ENCODE measurements around the gene PRDM5. TPM values are rescaled to one million over a fixed set of nuclear protein-coding genes. Genes with fewer than 3 reads are reported as not detected.

PRDM5 gene
- total and polyA plus RNA-seq, 4 donors: 4.4 to 26.0 (median 9.3) TPM

DNA sequence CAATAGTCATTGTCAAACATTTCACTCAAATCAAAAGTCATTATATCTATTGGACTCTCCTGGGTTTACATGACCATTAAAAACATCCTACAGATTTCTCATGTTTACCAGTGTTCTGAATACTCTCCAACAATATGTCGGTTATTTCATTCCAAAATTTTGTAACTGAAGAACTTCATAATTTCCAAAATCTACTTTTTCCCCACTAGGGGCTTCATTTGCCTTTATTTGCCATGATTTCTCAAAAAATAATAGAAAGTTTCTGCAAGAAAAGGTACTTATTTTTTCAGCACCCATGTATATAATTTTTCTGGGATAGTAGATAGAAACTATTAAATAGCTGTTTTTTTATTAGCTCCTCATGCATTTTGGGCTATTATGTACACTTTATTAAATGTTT lies 49.0 kb downstream of the PRDM5 start:
- Histone ChIP-seq H3K4me1 (ENCODE audit: control insufficient read depth in 1 of 2, insufficient read depth in 2 of 2, low read length in 2 of 2) (no peaks in the 10 kb centered on the region), H3K9me3 (ENCODE audit: control insufficient read depth, low read length) (no peaks in the 10 kb centered on the region), H3K27ac (ENCODE audit: low read depth in 1 of 2, low read length in 2 of 2) (no peak overlapping the region), H3K4me3 (ENCODE audit: low read length in 2 of 2) (no peak overlapping the region), H3K36me3 (ENCODE audit: control insufficient read depth in 1 of 2, insufficient read depth in 2 of 2, low read length in 1 of 2) (no peaks in the 10 kb centered on the region), H3K27me3 (ENCODE audit: control insufficient read depth in 1 of 2, insufficient read depth in 2 of 2, low read length in 1 of 2) (no peaks in the 10 kb centered on the region)
- no peak for ATAC-seq (ENCODE audit: low FRiP score)
- no peak for DNase-seq
- intact Hi-C loops (cut with DNase I): no loop called here
- whole genome bisulfite sequencing, 2 donors: 90% methylated on average over 1 of the region's 1 CpG

DNA sequence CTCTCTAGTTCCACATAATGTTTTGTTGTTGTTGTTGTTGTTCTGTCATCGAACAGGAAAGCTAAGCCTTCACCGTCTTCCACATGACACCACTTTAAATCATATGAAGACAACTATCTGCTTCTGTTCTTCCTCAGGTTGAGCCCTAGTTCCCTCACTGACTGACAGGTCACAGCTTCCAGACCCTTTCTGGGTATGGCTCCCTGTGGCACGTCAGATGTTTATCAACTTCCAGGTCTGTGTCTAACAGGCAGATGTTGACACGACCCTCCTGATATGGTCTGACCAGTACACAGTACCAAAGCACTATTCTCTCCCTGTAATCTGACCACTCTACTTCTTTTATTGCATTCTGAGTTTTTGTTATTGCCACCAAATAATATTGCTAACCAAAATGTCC lies 51.4 kb downstream of the PRDM5 start:
- WGBS, 2 donors: 82 to 86% methylated on average over 4 of the region's 4 CpGs
- no peak for DNase-seq

DNA sequence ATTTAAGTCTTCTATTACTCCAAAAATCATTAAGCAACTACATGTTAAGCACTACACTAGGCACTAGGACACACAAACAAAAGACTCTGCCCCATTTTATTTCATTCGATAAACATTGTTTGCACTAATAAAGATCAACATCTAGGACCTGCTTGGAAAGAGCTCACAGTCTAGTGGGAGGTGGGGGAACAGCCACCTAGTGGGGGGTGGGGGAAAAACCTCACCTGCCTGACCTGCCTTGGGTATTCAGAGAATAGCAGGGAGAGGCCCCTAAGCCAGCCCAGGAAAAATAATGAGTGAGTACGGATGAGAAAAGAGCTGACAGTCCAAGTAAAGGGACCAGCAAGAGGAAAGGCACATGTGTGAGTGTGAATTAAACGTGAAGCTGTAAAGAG lies 52.2 kb downstream of the PRDM5 start:
- intact Hi-C loops (cut with DNase I): no loop called here
- H3K9me3 ChIP-seq (ENCODE audit: control insufficient read depth, low read length): peaks cover 1% of the 10 kb centered on the region
- WGBS, 2 donors: 83 to 89% methylated on average over 3 of the region's 3 CpGs
- no peaks in the 10 kb centered on the region for H3K4me1 ChIP-seq (ENCODE audit: control insufficient read depth in 1 of 2, insufficient read depth in 2 of 2, low read length in 2 of 2)
- no peak overlapping the region for H3K27ac ChIP-seq (ENCODE audit: low read depth in 1 of 2, low read length in 2 of 2)
- no peaks in the 10 kb centered on the region for H3K27me3 ChIP-seq (ENCODE audit: control insufficient read depth in 1 of 2, insufficient read depth in 2 of 2, low read length in 1 of 2)
- no peak for DNase-seq
- no peak for ATAC-seq (ENCODE audit: low FRiP score)
- no peak overlapping the region for H3K4me3 ChIP-seq (ENCODE audit: low read length in 2 of 2)
- no peaks in the 10 kb centered on the region for H3K36me3 ChIP-seq (ENCODE audit: control insufficient read depth in 1 of 2, insufficient read depth in 2 of 2, low read length in 1 of 2)

More for the DNA sequence above, 51.4 kb downstream of the PRDM5 start:
- no peak overlapping the region for H3K4me3 ChIP-seq (ENCODE audit: low read length in 2 of 2)
- H3K27ac ChIP-seq (ENCODE audit: low read depth in 1 of 2, low read length in 2 of 2): no peak overlapping the region
- H3K27me3 ChIP-seq (ENCODE audit: control insufficient read depth in 1 of 2, insufficient read depth in 2 of 2, low read length in 1 of 2): no peaks in the 10 kb centered on the region
- H3K9me3 ChIP-seq (ENCODE audit: control insufficient read depth, low read length): no peaks in the 10 kb centered on the region
- intact Hi-C loops (cut with DNase I): no loop called here
- no peaks in the 10 kb centered on the region for H3K4me1 ChIP-seq (ENCODE audit: control insufficient read depth in 1 of 2, insufficient read depth in 2 of 2, low read length in 2 of 2)
- no peaks in the 10 kb centered on the region for H3K36me3 ChIP-seq (ENCODE audit: control insufficient read depth in 1 of 2, insufficient read depth in 2 of 2, low read length in 1 of 2)
- ATAC-seq (ENCODE audit: low FRiP score): no peak

DNA sequence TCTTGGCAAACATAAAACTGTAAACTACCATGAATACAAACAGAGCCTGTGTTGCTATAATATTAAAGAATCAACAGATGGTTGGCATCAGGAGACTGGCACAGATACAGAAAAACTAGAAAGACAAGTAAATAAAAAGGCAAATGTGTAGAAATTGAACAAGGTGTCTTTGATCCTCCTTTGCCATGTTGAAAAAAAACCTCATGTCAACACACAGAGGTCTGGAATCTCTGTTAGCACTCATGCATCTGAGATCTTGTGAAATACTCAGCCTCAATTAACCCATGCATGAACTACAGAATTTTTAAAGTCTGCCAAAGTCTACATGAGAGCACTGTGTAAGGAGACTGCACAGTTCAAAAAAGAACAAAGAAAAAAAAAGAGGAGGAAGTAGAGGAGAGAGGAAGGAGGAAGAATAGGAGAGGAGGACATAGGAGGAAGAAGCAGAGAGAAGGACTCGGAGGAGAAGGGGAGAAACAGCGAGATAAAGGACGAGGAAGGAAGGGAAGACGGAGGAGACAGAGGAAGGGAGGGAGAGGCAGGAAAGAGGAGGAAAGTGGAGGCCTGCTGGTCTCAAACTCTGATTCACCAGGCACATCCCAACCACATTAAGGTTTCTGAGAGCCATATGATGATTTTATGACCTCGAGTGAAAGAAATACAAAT lies 52.8 kb downstream of the PRDM5 start:
- Histone ChIP-seq H3K27ac (ENCODE audit: low read depth in 1 of 2, low read length in 2 of 2) (no peak overlapping the region), H3K27me3 (ENCODE audit: control insufficient read depth in 1 of 2, insufficient read depth in 2 of 2, low read length in 1 of 2) (no peaks in the 10 kb centered on the region), H3K9me3 (ENCODE audit: control insufficient read depth, low read length) (peaks cover 1% of the 10 kb centered on the region), H3K36me3 (ENCODE audit: control insufficient read depth in 1 of 2, insufficient read depth in 2 of 2, low read length in 1 of 2) (no peaks in the 10 kb centered on the region), H3K4me1 (ENCODE audit: control insufficient read depth in 1 of 2, insufficient read depth in 2 of 2, low read length in 2 of 2) (no peaks in the 10 kb centered on the region), H3K4me3 (ENCODE audit: low read length in 2 of 2) (no peak overlapping the region)
- ATAC-seq (ENCODE audit: low FRiP score) (no peak), DNase-seq (no peak)
- 92 to 95% methylated on average over 5 of the region's 5 CpGs for WGBS, 2 donors
- intact Hi-C loops (cut with DNase I): no loop called here

DNA sequence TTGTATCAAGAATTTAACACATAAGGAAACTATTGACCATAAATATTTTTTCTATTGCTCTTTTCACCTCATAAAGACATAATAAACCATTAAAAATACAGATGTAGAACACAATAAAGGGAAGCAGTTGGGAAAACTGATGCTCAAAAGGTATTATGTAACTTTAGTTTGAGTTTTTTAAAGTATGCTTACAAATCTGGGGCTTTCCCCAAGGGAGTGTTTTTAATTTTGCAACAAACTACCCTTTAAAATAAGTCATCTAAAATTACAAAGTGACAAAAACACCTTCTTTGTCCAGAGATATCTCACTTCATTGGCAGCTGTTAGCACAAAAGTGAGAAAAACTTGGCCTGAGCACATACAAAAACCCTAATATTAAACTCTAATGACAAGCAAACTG lies 55.0 kb downstream of the PRDM5 start:
- Histone ChIP-seq H3K36me3 (ENCODE audit: control insufficient read depth in 1 of 2, insufficient read depth in 2 of 2, low read length in 1 of 2) (no peaks in the 10 kb centered on the region), H3K4me3 (ENCODE audit: low read length in 2 of 2) (no peak overlapping the region), H3K27ac (ENCODE audit: low read depth in 1 of 2, low read length in 2 of 2) (no peak overlapping the region), H3K9me3 (ENCODE audit: control insufficient read depth, low read length) (peaks cover 1% of the 10 kb centered on the region), H3K4me1 (ENCODE audit: control insufficient read depth in 1 of 2, insufficient read depth in 2 of 2, low read length in 2 of 2) (no peaks in the 10 kb centered on the region), H3K27me3 (ENCODE audit: control insufficient read depth in 1 of 2, insufficient read depth in 2 of 2, low read length in 1 of 2) (no peaks in the 10 kb centered on the region)
- intact Hi-C loops (cut with DNase I): no loop called here
- no peak for DNase-seq
- ATAC-seq (ENCODE audit: low FRiP score): no peak

DNA sequence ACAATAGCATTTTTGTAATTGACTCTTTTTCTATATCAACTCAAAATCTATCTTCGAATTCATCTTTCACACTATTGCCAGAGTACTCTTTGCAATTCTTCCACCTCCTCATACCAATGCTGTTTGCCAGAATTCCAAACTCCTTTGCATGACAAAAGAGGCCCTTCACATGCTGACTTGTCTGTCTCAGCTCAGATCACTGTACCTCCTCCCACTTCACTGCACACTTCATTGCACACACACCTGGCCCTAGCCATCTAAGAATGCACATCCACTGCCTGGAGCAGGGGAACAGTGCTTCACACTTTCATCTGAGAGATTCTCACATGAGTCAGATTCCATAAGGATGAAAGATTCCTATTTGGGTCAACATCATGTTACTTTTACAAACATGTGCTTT lies 56.5 kb downstream of the PRDM5 start:
- no peaks in the 10 kb centered on the region for H3K27me3 ChIP-seq (ENCODE audit: control insufficient read depth in 1 of 2, insufficient read depth in 2 of 2, low read length in 1 of 2)
- H3K4me3 ChIP-seq (ENCODE audit: low read length in 2 of 2): no peak overlapping the region
- ATAC-seq (ENCODE audit: low FRiP score) (no peak), DNase-seq (no peak)
- H3K27ac ChIP-seq (ENCODE audit: low read depth in 1 of 2, low read length in 2 of 2): no peak overlapping the region
- 96 to 97% methylated on average over 1 of the region's 1 CpG for WGBS, 2 donors
- H3K4me1 ChIP-seq (ENCODE audit: control insufficient read depth in 1 of 2, insufficient read depth in 2 of 2, low read length in 2 of 2): no peaks in the 10 kb centered on the region
- no peaks in the 10 kb centered on the region for H3K36me3 ChIP-seq (ENCODE audit: control insufficient read depth in 1 of 2, insufficient read depth in 2 of 2, low read length in 1 of 2)
- intact Hi-C loops (cut with DNase I): no loop called here
- peaks cover 1% of the 10 kb centered on the region for H3K9me3 ChIP-seq (ENCODE audit: control insufficient read depth, low read length)

DNA sequence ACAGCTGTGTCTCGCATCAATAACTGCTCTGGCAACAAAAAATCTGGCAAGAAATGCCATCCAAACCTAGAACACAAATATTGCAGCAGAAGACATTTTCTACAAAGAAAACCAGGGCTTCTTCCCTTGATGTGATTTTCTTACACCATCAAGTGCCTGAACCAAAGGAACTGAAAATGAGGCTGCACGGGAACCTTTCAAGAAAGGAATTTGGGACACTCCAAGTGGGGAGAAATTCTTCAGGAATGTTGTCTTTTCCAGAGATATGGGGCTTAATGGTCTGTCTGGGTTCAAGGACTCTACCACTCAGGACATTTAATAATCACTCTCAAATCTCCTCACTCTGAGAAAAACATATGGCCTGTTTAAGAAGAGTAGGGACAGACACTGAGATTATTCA lies 57.6 kb downstream of the PRDM5 start:
- intact Hi-C loops (cut with DNase I): no loop called here
- H3K4me1 ChIP-seq (ENCODE audit: control insufficient read depth in 1 of 2, insufficient read depth in 2 of 2, low read length in 2 of 2): no peaks in the 10 kb centered on the region
- H3K9me3 ChIP-seq (ENCODE audit: control insufficient read depth, low read length): peaks cover 1% of the 10 kb centered on the region
- H3K27me3 ChIP-seq (ENCODE audit: control insufficient read depth in 1 of 2, insufficient read depth in 2 of 2, low read length in 1 of 2): no peaks in the 10 kb centered on the region
- no peak overlapping the region for H3K4me3 ChIP-seq (ENCODE audit: low read length in 2 of 2)
- ATAC-seq (ENCODE audit: low FRiP score) (no peak), DNase-seq (no peak)
- H3K36me3 ChIP-seq (ENCODE audit: control insufficient read depth in 1 of 2, insufficient read depth in 2 of 2, low read length in 1 of 2): no peaks in the 10 kb centered on the region
- no peak overlapping the region for H3K27ac ChIP-seq (ENCODE audit: low read depth in 1 of 2, low read length in 2 of 2)
- 83 to 84% methylated on average over 2 of the region's 2 CpGs for WGBS, 2 donors

DNA sequence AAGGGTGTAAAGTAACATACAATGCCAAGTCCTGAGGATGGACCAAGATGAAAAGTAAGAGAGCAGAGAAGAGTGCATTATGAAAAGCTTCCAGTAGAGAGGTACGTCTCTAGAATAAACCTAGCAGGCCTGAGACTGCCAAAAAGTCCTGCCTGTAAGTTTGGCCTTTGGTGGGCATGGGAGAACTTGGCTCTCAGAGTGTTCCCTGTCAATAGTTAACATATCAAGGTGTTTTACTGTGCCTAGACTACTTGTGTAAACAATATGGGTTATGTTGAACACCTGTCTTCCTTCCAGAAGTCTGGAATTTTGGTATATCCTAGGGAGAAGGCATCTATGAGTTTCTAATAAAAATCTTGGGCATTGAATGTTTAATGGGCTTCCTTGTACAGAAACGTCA lies 60.1 kb downstream of the PRDM5 start:
- intact Hi-C loops (cut with DNase I): no loop called here
- WGBS, 2 donors: 69 to 80% methylated on average over 2 of the region's 2 CpGs
- no peaks in the 10 kb centered on the region for H3K27me3 ChIP-seq (ENCODE audit: control insufficient read depth in 1 of 2, insufficient read depth in 2 of 2, low read length in 1 of 2)

DNA sequence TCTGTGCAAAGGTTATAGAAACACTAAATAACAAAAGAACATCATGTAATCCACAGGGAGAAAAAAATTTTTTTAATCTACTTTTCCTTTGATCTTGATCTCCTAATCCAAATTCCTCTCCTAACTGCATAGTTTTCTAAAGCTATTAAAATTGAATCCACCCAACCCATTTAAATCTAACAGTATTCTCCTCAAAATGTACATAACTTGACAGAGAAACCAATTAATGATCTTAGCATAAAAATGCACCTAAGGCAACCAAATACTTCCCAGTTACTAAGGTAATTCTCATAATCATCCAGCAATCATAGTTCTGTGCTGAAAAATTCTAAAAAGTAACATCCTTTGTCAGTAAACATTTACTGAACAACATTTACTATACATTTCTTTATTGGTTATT lies 60.7 kb downstream of the PRDM5 start:
- intact Hi-C loops (cut with DNase I): no loop called here
- DNase-seq (no peak), ATAC-seq (ENCODE audit: low FRiP score) (no peak)
- peaks cover 1% of the 10 kb centered on the region for H3K9me3 ChIP-seq (ENCODE audit: control insufficient read depth, low read length)
- H3K36me3 ChIP-seq (ENCODE audit: control insufficient read depth in 1 of 2, insufficient read depth in 2 of 2, low read length in 1 of 2): no peaks in the 10 kb centered on the region
- no peak overlapping the region for H3K4me3 ChIP-seq (ENCODE audit: low read length in 2 of 2)
- no peak overlapping the region for H3K27ac ChIP-seq (ENCODE audit: low read depth in 1 of 2, low read length in 2 of 2)
- no peaks in the 10 kb centered on the region for H3K27me3 ChIP-seq (ENCODE audit: control insufficient read depth in 1 of 2, insufficient read depth in 2 of 2, low read length in 1 of 2)
- no peaks in the 10 kb centered on the region for H3K4me1 ChIP-seq (ENCODE audit: control insufficient read depth in 1 of 2, insufficient read depth in 2 of 2, low read length in 2 of 2)

More for the DNA sequence above, 60.1 kb downstream of the PRDM5 start:
- no peak overlapping the region for H3K27ac ChIP-seq (ENCODE audit: low read depth in 1 of 2, low read length in 2 of 2)
- ATAC-seq (ENCODE audit: low FRiP score) (no peak), DNase-seq (no peak)
- peaks cover 1% of the 10 kb centered on the region for H3K9me3 ChIP-seq (ENCODE audit: control insufficient read depth, low read length)
- H3K4me3 ChIP-seq (ENCODE audit: low read length in 2 of 2): no peak overlapping the region
- no peaks in the 10 kb centered on the region for H3K4me1 ChIP-seq (ENCODE audit: control insufficient read depth in 1 of 2, insufficient read depth in 2 of 2, low read length in 2 of 2)
- H3K36me3 ChIP-seq (ENCODE audit: control insufficient read depth in 1 of 2, insufficient read depth in 2 of 2, low read length in 1 of 2): no peaks in the 10 kb centered on the region
